ENCODE measurements around the gene CAPN2. TPM values are rescaled to one million over a fixed set of nuclear protein-coding genes. Genes with fewer than 3 reads are reported as not detected.

Gene CAPN2
- total RNA-seq, 1 donor from 2014 or later, result 184 TPM

DNA sequence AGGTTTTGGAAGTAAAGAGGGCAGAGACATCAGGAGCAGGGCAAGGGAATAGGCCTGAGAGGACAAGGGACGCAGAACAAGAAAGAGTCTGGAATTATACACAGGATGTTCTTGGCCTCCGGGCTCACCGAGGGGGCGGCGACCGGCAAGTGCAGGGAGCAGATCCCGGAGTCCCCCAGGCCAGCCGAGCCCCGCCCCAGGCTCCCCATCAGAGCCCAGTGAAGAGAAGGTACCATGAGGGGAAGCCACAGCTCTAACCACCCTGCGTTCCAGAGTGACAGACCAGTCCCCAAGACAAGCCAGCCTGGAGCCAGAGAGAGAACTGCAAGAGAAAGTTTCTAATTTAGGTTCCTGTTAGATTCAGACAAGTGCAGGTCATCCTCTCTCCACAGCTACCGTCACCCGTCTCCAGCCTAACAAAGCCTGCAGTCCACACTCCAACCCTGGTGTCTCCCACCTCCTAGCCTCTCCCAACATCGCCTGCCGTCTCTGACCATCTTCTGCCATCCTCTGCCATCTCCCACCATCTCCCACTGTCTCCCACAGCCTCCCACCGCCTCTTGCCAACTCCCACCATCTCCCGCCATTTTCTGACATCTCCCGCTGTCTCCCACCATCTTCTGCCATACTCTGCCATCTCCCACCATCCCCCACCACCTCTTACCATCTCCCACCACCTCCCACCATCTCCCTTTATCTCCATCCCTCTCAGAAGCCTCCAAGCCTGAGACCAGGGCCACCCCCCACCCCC is 42.5 kb downstream of the CAPN2 start:
- Mint-ChIP-seq H3K4me1 (ENCODE audit: unreplicated experiment) (peaks cover 11% of the 10 kb centered on the region), H3K27me3 (ENCODE audit: unreplicated experiment) (peaks cover 2% of the 10 kb centered on the region), H3K4me3 (ENCODE audit: unreplicated experiment) (no peak overlapping the region), H3K36me3 (ENCODE audit: low read depth, unreplicated experiment) (peaks cover 64% of the 10 kb centered on the region), H3K9me3 (ENCODE audit: unreplicated experiment) (no peaks in the 10 kb centered on the region), H3K27ac (ENCODE audit: unreplicated experiment) (no peak overlapping the region)
- no peak for DNase-seq (ENCODE audit: low spot score)
- TF ChIP-seq, protein P1, sequence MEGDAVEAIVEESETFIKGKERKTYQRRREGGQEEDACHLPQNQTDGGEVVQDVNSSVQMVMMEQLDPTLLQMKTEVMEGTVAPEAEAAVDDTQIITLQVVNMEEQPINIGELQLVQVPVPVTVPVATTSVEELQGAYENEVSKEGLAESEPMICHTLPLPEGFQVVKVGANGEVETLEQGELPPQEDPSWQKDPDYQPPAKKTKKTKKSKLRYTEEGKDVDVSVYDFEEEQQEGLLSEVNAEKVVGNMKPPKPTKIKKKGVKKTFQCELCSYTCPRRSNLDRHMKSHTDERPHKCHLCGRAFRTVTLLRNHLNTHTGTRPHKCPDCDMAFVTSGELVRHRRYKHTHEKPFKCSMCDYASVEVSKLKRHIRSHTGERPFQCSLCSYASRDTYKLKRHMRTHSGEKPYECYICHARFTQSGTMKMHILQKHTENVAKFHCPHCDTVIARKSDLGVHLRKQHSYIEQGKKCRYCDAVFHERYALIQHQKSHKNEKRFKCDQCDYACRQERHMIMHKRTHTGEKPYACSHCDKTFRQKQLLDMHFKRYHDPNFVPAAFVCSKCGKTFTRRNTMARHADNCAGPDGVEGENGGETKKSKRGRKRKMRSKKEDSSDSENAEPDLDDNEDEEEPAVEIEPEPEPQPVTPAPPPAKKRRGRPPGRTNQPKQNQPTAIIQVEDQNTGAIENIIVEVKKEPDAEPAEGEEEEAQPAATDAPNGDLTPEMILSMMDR (IDR thresholded peaks at IDR 0.05; ENCODE audit: unreplicated experiment), result no peak

DNA sequence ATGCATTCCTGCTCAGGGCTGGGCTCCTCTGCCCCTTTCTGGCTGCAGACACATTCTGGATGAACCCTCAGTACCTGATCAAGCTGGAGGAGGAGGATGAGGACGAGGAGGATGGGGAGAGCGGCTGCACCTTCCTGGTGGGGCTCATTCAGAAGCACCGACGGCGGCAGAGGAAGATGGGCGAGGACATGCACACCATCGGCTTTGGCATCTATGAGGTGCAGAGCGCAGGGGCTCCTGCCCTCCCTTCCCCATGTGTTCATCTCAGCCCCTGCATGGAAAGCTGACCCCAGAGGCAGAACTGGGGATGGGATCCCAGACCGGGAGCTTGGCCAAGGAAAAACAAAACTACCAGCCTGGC is 43.1 kb downstream of the CAPN2 start:
- H3K4me3 Mint-ChIP-seq (ENCODE audit: unreplicated experiment), result no peak overlapping the region
- peaks cover 4% of the 10 kb centered on the region for H3K27me3 Mint-ChIP-seq (ENCODE audit: unreplicated experiment)
- no peaks in the 10 kb centered on the region for H3K9me3 Mint-ChIP-seq (ENCODE audit: unreplicated experiment)
- peaks cover 63% of the 10 kb centered on the region for H3K36me3 Mint-ChIP-seq (ENCODE audit: low read depth, unreplicated experiment)
- peaks cover 14% of the 10 kb centered on the region for H3K4me1 Mint-ChIP-seq (ENCODE audit: unreplicated experiment)
- TF ChIP-seq, protein P1 (IDR thresholded peaks at IDR 0.05; ENCODE audit: unreplicated experiment), result no peak
- H3K27ac Mint-ChIP-seq (ENCODE audit: unreplicated experiment), result no peak overlapping the region
- DNase-seq (ENCODE audit: low spot score), result no peak

DNA sequence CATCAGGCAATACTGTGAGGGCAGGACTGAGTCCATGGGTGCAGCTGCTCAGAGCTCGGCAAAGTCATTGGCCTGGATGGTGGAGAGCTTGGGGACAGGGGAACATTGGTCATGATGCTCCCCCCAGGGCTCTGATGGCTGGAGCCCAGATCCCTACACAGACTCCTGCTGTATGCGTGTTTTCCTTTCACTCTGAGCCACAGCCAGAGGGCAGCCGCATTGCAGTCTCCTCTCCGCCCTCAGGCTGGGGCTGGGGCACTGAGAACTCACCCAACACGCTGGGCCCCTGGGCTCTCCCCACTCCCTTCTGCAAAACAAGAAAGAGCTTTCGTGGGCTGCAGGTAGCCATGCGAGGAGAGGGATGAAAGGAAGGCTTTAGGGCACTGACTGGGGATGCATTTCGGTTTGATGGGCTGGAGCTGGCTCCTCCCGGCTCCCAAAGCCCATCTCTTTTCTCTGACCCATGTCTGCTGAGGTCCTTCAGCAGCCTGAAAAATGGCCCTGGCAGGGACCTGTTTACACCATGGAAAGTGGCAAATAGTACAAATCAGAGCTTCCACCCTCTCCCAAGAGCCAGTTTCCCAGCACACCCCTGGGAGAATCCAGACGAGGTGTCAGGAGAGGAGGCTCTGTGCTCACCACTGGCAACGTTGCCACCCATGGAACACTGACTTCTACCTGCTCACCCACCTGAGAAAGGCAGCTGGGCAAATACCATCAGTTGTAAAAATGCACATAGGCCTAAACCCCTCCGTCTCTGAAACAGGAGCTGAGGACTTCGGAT is 43.8 kb downstream of the CAPN2 start:
- TF ChIP-seq, protein P1 (IDR thresholded peaks at IDR 0.05; ENCODE audit: unreplicated experiment), result no peak
- Mint-ChIP-seq H3K4me1 (ENCODE audit: unreplicated experiment) (peaks cover 17% of the 10 kb centered on the region), H3K4me3 (ENCODE audit: unreplicated experiment) (no peak overlapping the region), H3K36me3 (ENCODE audit: low read depth, unreplicated experiment) (peaks cover 67% of the 10 kb centered on the region), H3K9me3 (ENCODE audit: unreplicated experiment) (no peaks in the 10 kb centered on the region), H3K27ac (ENCODE audit: unreplicated experiment) (no peak overlapping the region), H3K27me3 (ENCODE audit: unreplicated experiment) (peaks cover 4% of the 10 kb centered on the region)
- DNase-seq (ENCODE audit: low spot score), result no peak

DNA sequence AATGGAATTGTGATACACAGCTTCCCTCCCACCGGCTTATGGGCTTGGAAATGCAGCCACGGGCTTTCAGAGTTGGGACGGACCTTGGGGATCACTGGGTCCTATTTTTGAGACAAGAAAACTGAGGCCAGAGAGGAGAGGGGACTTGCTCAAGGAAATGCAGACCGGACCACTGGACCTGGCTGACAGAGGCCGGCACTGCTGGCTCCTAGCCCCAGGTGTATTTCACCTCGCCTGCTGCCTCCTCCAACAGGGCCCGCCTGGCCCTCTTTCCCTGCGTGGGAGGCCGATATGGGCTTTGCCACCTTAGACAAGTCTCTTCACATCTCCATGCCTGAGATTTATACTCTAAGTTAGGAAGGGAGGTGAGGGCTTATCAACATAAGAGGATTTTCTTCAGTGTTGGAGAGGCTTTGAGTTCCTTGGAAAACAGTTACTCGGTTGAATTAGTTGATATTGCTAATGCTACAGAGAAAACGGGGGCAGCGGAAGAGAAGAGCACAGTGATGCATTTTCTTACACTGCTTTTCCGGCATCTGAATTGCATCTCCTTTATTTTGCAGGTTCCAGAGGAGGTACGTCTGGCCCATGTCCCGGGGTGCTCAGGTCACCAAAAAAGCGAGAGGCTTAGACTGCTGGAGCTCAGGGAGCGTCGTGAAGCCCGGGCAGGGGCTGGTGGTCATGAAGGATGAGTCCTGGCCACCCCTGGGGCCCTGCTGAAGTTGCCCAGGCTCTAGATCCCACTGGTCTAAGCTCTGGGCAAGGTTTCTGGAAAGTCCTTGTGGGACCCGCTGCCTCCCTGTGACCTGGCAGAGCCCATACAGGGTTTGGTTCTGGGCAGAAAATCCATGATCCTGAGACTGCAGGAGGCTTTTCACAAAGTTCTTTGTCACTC is 44.7 kb downstream of the CAPN2 start:
- H3K27ac Mint-ChIP-seq (ENCODE audit: unreplicated experiment), result no peak overlapping the region
- peaks cover 65% of the 10 kb centered on the region for H3K36me3 Mint-ChIP-seq (ENCODE audit: low read depth, unreplicated experiment)

More for the DNA sequence above, 44.7 kb downstream of the CAPN2 start:
- no peak for DNase-seq (ENCODE audit: low spot score)
- TF ChIP-seq, protein P1 (IDR thresholded peaks at IDR 0.05; ENCODE audit: unreplicated experiment), result no peak
- Mint-ChIP-seq H3K27me3 (ENCODE audit: unreplicated experiment) (peaks cover 4% of the 10 kb centered on the region), H3K9me3 (ENCODE audit: unreplicated experiment) (no peaks in the 10 kb centered on the region), H3K4me1 (ENCODE audit: unreplicated experiment) (peaks cover 19% of the 10 kb centered on the region), H3K4me3 (ENCODE audit: unreplicated experiment) (no peak overlapping the region)
